Activated naive CD8-positive, alpha-beta T cell treated with anti-CD3 and anti-CD28 coated beads, Interleukin-2, amount 10 ng/mL, durations not matched to agents 7 days and 5 days (primary cell): Measurements from ENCODE around the gene PCBP4. TPM values are rescaled to one million over a fixed set of nuclear protein-coding genes. Genes with fewer than 3 reads are reported as not detected.

Source experiments
- ATAC-seq: fragments of 150-1000 bp; cut with Tn5 transposase; one replicate; pipeline ENCODE4 v1.10.0; 2021; ENCODE audit warnings: low read depth, moderate library complexity
- POLR2A ChIA-PET: fragments of 350-600 bp; sonication (Branson Sonifier 250); formaldehyde crosslinking; loops from one replicate; lab custom pipeline; 2021; ENCODE audit warnings: antibody characterized with exemption; lab: Charles Lee
- DNase-seq: peaks from one replicate; pipeline ENCODE4 v3.0.0; 2021
- H3K27ac Mint-ChIP-seq: one replicate; pipeline ENCODE4 v1.8.0; 2022; ENCODE audit warnings: mild to moderate bottlenecking, mixed read lengths
- H3K27me3 Mint-ChIP-seq: one replicate; pipeline ENCODE4 v1.8.0; 2022; ENCODE audit warnings: mild to moderate bottlenecking, moderate library complexity, mixed read lengths
- H3K36me3 Mint-ChIP-seq: one replicate; pipeline ENCODE4 v1.8.0; 2021; ENCODE audit warnings: mild to moderate bottlenecking, mixed read lengths
- H3K4me1 Mint-ChIP-seq: one replicate; pipeline ENCODE4 v1.8.0; 2021; ENCODE audit warnings: mixed read lengths
- H3K4me3 Mint-ChIP-seq: one replicate; pipeline ENCODE4 v1.8.0; 2022; ENCODE audit warnings: mild to moderate bottlenecking, moderate library complexity, mixed read lengths
- H3K9me3 Mint-ChIP-seq: one replicate; pipeline ENCODE4 v1.8.0; 2021; ENCODE audit warnings: mixed read lengths
- total RNA-seq, 2 experiments: library from RNA; stranded (reverse); gene quantifications; one replicate each; pipeline ENCODE4 v1.2.3, GENCODE V29; 2021

PCBP4 gene
- total RNA-seq, 2 experiments from 2014 or later = 17.8 to 18.2 TPM

DNA sequence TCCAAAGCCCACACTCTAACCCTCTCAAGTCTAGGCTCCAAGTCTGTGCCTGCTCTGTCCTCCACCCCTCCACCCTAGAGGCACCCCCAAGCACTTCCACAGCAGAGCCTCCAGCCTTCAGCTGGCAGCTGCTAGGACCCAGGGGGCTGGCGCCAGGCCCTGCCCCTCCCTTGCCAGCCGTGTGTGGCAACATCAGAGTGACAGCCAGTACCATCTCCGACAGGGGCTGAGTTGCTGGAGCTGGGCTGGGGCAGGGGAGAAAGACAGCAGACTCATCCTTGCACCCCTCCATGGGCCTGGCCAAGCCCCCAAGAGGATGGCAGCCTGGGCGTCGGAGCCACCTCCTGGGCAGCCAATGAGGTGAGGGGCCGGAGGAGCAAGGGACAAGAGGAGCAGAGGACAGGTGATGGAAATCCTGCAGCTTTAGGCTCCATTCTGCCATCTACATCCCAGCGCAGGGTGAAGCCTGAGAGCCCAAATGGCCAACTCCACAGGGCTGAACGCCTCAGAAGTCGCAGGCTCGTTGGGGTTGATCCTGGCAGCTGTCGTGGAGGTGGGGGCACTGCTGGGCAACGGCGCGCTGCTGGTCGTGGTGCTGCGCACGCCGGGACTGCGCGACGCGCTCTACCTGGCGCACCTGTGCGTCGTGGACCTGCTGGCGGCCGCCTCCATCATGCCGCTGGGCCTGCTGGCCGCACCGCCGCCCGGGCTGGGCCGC, 11.9 kb downstream of the PCBP4 start, which contains the start of gene GPR62:
TSS of gene GPR62 (plus strand) at position 207 of the 718 bp plus-strand sequence. CDS start at position 479, 272 bp downstream.
- ATAC-seq (no peak), DNase-seq (no peak)
- Mint-ChIP-seq H3K27ac (no peak within 1 kb of the TSS), H3K4me3 (no peak within 1 kb of the TSS), H3K36me3 (peaks cover 2% of the 10 kb centered on the region), H3K4me1 (peaks cover 3% of the 10 kb centered on the region), H3K9me3 (no peaks in the 10 kb centered on the region), H3K27me3 (peaks cover 40% of the 10 kb centered on the region)
- POLR2A ChIA-PET = no interaction called here

DNA sequence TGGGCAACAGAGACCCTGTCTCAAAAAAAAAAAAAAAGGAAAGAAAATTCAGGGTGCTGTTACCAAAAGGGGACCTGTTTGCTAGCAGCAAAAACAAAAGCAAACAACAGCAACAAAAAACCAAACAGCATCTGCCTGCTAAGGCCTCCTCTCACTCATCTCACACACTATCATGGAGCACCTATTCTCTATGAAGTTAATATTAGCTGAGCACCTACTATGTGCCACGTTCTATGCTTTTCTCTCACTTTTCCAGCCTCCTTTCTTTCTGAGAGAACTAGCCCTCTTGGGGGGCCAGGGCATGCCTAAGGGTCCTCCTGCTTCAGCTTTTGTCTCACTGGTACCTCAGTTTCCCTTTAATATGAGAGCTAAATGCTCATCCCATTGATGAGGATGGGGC, 12.5 kb downstream of the PCBP4 start:
- H3K9me3 Mint-ChIP-seq = no peaks in the 10 kb centered on the region
- peaks cover 40% of the 10 kb centered on the region for H3K27me3 Mint-ChIP-seq
- H3K4me3 Mint-ChIP-seq = no peak overlapping the region
- DNase-seq (no peak), ATAC-seq (no peak)
- peaks cover 3% of the 10 kb centered on the region for H3K4me1 Mint-ChIP-seq
- no peak overlapping the region for H3K27ac Mint-ChIP-seq
- H3K36me3 Mint-ChIP-seq = peaks cover 2% of the 10 kb centered on the region
- POLR2A ChIA-PET = interaction anchor here (1.9 kb wide), 1 partner anchor 13 kb away, joined by 6 read pairs; the partner anchor contains the start of gene RRP9

- Mint-ChIP-seq H3K4me3 (no peak overlapping the region), H3K36me3 (peaks cover 2% of the 10 kb centered on the region), H3K9me3 (no peaks in the 10 kb centered on the region), H3K27me3 (peaks cover 40% of the 10 kb centered on the region), H3K27ac (no peak overlapping the region), H3K4me1 (peaks cover 3% of the 10 kb centered on the region)
- ATAC-seq (no peak), DNase-seq (no peak)
- POLR2A ChIA-PET = interaction anchor here (1.9 kb wide), 1 partner anchor 13 kb away, joined by 6 read pairs; the partner anchor contains the start of gene RRP9
Observed at GRCh38 chr3:51954105-51954504, 13.1 kb downstream of the PCBP4 start.

DNA sequence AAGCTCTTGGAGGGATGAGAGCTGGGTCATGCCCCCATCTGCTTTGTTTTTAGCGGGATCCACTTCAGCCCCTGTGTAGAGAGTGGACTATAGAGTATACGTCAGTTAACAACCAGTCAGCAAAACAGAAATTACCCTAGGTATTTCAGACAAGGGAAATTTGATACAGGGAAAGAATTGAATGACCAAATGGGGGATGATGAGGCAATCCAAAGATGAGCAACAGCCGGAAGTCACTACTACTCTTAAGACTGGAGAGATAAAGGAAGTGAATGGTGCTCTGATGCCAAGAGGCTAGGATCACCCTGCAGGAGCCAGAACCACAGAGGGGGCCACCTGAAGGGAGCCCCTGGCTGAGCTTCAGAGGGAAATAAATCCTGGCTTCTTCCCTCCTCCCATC, 13.8 kb downstream of the PCBP4 start:
- H3K27me3 Mint-ChIP-seq = peaks cover 40% of the 10 kb centered on the region
- ATAC-seq = no peak
- no peaks in the 10 kb centered on the region for H3K9me3 Mint-ChIP-seq
- no peak overlapping the region for H3K4me3 Mint-ChIP-seq
- peaks cover 3% of the 10 kb centered on the region for H3K4me1 Mint-ChIP-seq
- no peak for DNase-seq
- peaks cover 2% of the 10 kb centered on the region for H3K36me3 Mint-ChIP-seq
- POLR2A ChIA-PET = interaction anchor here (1.9 kb wide), 1 partner anchor 12 kb away, joined by 6 read pairs; the partner anchor contains the start of gene RRP9
- H3K27ac Mint-ChIP-seq = no peak overlapping the region

DNA sequence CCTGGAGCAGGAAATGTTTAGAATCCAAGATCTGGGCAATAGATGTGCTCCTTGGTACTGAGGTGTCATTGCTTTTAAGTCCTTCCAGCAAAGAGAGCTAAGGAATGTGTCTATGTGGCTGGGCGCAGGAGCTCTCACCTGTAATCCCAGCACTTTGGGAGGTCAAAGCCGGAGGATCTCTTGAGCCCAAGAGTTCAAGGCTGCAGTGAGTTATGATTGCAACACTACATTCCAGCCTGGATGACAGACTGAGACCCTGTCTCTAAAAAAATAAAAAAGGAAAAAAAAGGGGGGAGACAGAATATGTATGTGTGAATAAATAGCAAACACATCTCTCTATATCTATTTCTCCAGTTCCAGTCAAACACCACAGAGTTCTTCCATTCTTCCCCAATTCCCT, 16.4 kb downstream of the PCBP4 start:
- Mint-ChIP-seq H3K4me3 (no peak overlapping the region), H3K36me3 (no peaks in the 10 kb centered on the region), H3K9me3 (no peaks in the 10 kb centered on the region), H3K27ac (no peak overlapping the region), H3K4me1 (peaks cover 2% of the 10 kb centered on the region), H3K27me3 (peaks cover 29% of the 10 kb centered on the region)
- DNase-seq (no peak), ATAC-seq (no peak)
- POLR2A ChIA-PET = no interaction called here

- Mint-ChIP-seq H3K36me3 (no peaks in the 10 kb centered on the region), H3K27me3 (peaks cover 16% of the 10 kb centered on the region), H3K27ac (no peak overlapping the region), H3K4me3 (no peak overlapping the region), H3K9me3 (no peaks in the 10 kb centered on the region), H3K4me1 (peaks cover 4% of the 10 kb centered on the region)
- no peak for ATAC-seq
- POLR2A ChIA-PET = no interaction called here
- DNase-seq = peak; percentile 4
Observed at GRCh38 chr3:51949121-51949520, 18.1 kb downstream of the PCBP4 start.

GRCh38 chr3:51948016-51948580, 19.2 kb downstream of the PCBP4 start:
- POLR2A ChIA-PET = no interaction called here
- ATAC-seq (no peak), DNase-seq (peak; percentile 15)
- Mint-ChIP-seq H3K27me3 (peaks cover 6% of the 10 kb centered on the region), H3K36me3 (no peaks in the 10 kb centered on the region), H3K4me1 (peaks cover 5% of the 10 kb centered on the region), H3K4me3 (no peak overlapping the region), H3K27ac (no peak overlapping the region), H3K9me3 (no peaks in the 10 kb centered on the region)

- H3K4me1 Mint-ChIP-seq = peaks cover 7% of the 10 kb centered on the region
- H3K36me3 Mint-ChIP-seq = no peaks in the 10 kb centered on the region
- peaks cover 2% of the 10 kb centered on the region for H3K27me3 Mint-ChIP-seq
- no peak for ATAC-seq
- no peak overlapping the region for H3K27ac Mint-ChIP-seq
- peak; percentile 18 for DNase-seq
- H3K4me3 Mint-ChIP-seq = no peak overlapping the region
- POLR2A ChIA-PET = no interaction called here
- no peaks in the 10 kb centered on the region for H3K9me3 Mint-ChIP-seq
Observed at GRCh38 chr3:51947215-51947900, 19.9 kb downstream of the PCBP4 start.

DNA sequence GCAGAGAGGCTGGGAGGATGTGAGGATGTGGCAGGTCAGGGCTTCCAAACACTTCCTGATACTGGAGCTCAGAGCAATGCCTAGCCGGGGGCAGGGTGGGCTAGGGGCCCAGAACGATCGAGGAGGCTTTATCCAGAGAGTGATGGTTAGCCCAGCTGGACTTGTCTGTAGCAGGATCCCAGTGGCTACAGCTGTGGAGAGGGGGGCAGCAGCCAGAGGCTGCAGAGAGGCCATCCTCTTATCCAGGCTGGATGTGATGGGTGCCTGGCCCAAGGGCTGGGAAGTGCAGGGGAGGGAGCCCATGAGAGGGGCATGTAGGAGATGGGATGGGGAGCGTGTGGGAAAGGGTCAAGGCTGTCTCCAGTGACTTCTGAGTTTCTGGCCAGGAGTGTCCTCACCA, 20.5 kb downstream of the PCBP4 start:
- peak; percentile 4 for DNase-seq
- H3K27me3 Mint-ChIP-seq = no peaks in the 10 kb centered on the region
- no peaks in the 10 kb centered on the region for H3K36me3 Mint-ChIP-seq
- H3K4me1 Mint-ChIP-seq = peaks cover 7% of the 10 kb centered on the region
- no peaks in the 10 kb centered on the region for H3K9me3 Mint-ChIP-seq
- no peak overlapping the region for H3K4me3 Mint-ChIP-seq
- H3K27ac Mint-ChIP-seq = no peak overlapping the region
- no peak for ATAC-seq
- POLR2A ChIA-PET = interaction anchor here (1.7 kb wide), 1 partner anchor 36 kb away, joined by 3 read pairs; no protein-coding TSS in a partner anchor

DNA sequence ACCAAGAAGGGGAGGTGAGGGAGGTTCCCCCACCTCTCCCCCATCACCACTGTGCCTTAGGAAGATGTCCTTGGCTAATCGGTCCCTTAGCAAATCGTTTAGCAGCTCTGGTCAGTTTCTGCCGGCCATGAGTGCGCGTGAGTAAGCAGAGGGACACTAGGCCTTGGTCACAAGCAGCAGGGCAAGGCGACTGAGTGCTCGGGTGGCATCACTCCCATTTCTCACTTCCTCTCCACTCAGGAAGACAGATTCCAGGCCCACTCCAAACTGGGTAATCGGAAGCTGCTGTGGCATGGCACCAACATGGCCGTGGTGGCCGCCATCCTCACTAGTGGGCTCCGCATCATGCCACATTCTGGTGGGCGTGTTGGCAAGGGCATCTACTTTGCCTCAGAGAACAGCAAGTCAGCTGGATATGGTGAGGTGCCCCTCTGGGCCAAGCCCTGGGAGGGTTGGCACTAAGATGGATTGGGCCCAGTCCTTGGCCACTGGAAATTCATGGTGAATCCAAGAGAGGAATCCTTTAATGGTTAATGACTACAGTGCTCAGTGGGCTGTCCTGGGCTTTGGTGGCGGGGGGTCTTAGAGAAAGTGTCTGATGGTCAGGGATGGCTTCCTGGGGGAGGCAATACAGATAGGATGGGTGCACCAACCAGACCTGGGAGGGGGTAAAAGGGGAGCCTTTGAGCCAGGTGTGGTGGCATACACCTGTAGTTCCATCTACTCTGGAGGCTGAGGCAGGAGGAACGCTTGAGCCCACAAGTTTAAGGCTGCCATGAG, 21.1 kb downstream of the PCBP4 start:
- POLR2A ChIA-PET = interaction anchor here (1.7 to 5.2 kb wide), 2 partner anchors 28 to 37 kb away, joined by 3 to 41 read pairs; partner anchors contain the start of genes ABHD14A and ABHD14B
- H3K27ac Mint-ChIP-seq = no peak overlapping the region
- no peaks in the 10 kb centered on the region for H3K36me3 Mint-ChIP-seq
- H3K4me1 Mint-ChIP-seq = peaks cover 9% of the 10 kb centered on the region
- H3K27me3 Mint-ChIP-seq = no peaks in the 10 kb centered on the region
- no peak overlapping the region for H3K4me3 Mint-ChIP-seq
- no peaks in the 10 kb centered on the region for H3K9me3 Mint-ChIP-seq
- DNase-seq (peak; percentile 22), ATAC-seq (no peak)

GRCh38 chr3:51945031-51945840, 22.0 kb downstream of the PCBP4 start:
- no peak overlapping the region for H3K27ac Mint-ChIP-seq
- POLR2A ChIA-PET = interaction anchor here (1.7 to 5.2 kb wide), 2 partner anchors 28 to 37 kb away, joined by 3 to 41 read pairs; partner anchors contain the start of genes ABHD14A and ABHD14B
- DNase-seq (peak; percentile 27), ATAC-seq (no peak)
- no peaks in the 10 kb centered on the region for H3K27me3 Mint-ChIP-seq
- H3K4me3 Mint-ChIP-seq = no peak overlapping the region
- H3K36me3 Mint-ChIP-seq = no peaks in the 10 kb centered on the region
- H3K9me3 Mint-ChIP-seq = no peaks in the 10 kb centered on the region
- H3K4me1 Mint-ChIP-seq = peaks cover 17% of the 10 kb centered on the region

- Mint-ChIP-seq H3K27me3 (no peaks in the 10 kb centered on the region), H3K27ac (peak overlapping the region; percentile 58), H3K36me3 (no peaks in the 10 kb centered on the region), H3K4me3 (no peak overlapping the region), H3K4me1 (peaks cover 20% of the 10 kb centered on the region), H3K9me3 (no peaks in the 10 kb centered on the region)
- ATAC-seq (no peak), DNase-seq (peak; percentile 28)
- POLR2A ChIA-PET = interaction anchor here (3.4 to 5.2 kb wide), 2 partner anchors 29 to 51 kb away, joined by 25 to 41 read pairs; partner anchors contain the start of genes ABHD14A, ABHD14B and RPL29
Observed at GRCh38 chr3:51944451-51945021, 22.7 kb downstream of the PCBP4 start.
